H1 (cell line): ENCODE data around the gene SEPTIN2. TPM values are rescaled to one million over a fixed set of nuclear protein-coding genes. Genes with fewer than 3 reads are reported as not detected.

Experiments
- CTCF ChIA-PET: fragments of 300-600 bp; sonication (Branson Sonifier 250); formaldehyde crosslinking; loops from one replicate; lab custom pipeline; 2021; ENCODE audit not compliant: partially characterized antibody; lab: Charles Lee
- POLR2A ChIA-PET: fragments of 300-600 bp; sonication (Branson Sonifier 250); formaldehyde crosslinking; loops from one replicate; lab custom pipeline; 2021; ENCODE audit warnings: inconsistent platforms; ENCODE audit not compliant: partially characterized antibody; lab: Charles Lee
- DNase-seq, 2 experiments: peaks; one replicate each; pipeline versions ENCODE4 v3.0.0 to v3.0.0-alpha.2; 2010 to 2022; ENCODE audit warnings: low spot score in 2 of 2, low read depth in 1 of 2, mixed read lengths in 1 of 2
- FAIRE-seq: peaks from 2 replicates; lab custom pipeline; 2011; peaks lifted over from hg19 to GRCh38; lab: Jason Lieb, UNC
- H2AFZ ChIP-seq: 2 replicates; pipeline ENCODE4 v1.8.1; 2012; ENCODE audit warnings: low read length, inconsistent platforms
- H2AK5ac ChIP-seq: 2 replicates; pipeline ENCODE4 v1.6.1; 2013; ENCODE audit warnings: low read depth, low read length
- H2BK120ac ChIP-seq: replicated peaks from 2 replicates; pipeline ENCODE3; 2013; ENCODE audit warnings: low read depth, low read length, inconsistent platforms
- H2BK12ac ChIP-seq: 2 replicates; pipeline ENCODE4 v1.6.1; 2013; ENCODE audit warnings: low read depth, low read length
- H2BK15ac ChIP-seq: 2 replicates; pipeline ENCODE4 v1.6.1; 2013; ENCODE audit warnings: low read length
- H2BK20ac ChIP-seq: 2 replicates; pipeline ENCODE4 v1.6.1; 2013; ENCODE audit warnings: low read length
- H2BK5ac ChIP-seq: 2 replicates; pipeline ENCODE4 v1.6.1; 2013; ENCODE audit warnings: low read depth, low read length
- H3K14ac ChIP-seq: 2 replicates; pipeline ENCODE4 v1.6.1; 2013; ENCODE audit warnings: inconsistent platforms; ENCODE audit not compliant: insufficient read length
- H3K18ac ChIP-seq: 2 replicates; pipeline ENCODE4 v1.6.1; 2013; ENCODE audit warnings: low read length; ENCODE audit errors: extremely low read depth
- H3K23ac ChIP-seq: 2 replicates; pipeline ENCODE4 v1.6.1; 2013; ENCODE audit warnings: inconsistent platforms; ENCODE audit not compliant: insufficient read length
- H3K23me2 ChIP-seq: 2 replicates; pipeline ENCODE4 v1.6.1; 2013; ENCODE audit warnings: low read depth, low read length
- H3K27ac ChIP-seq: 2 replicates; pipeline ENCODE4 v1.6.1; 2011; ENCODE audit warnings: low read depth, low read length, inconsistent platforms
- H3K27me3 ChIP-seq, 4 experiments: replicated peaks in 1 of 4; 1 replicate in 1 of 4; 2 replicates in 3 of 4; pipeline versions ENCODE4 v1.6.1 to v1.8.1; 2011 to 2013; ENCODE audit warnings: low read length in 3 of 4, mild to moderate bottlenecking in 3 of 4, inconsistent platforms in 2 of 4, mixed read lengths in 2 of 4, moderate library complexity in 1 of 4; ENCODE audit not compliant: control insufficient read depth in 3 of 4, insufficient read depth in 3 of 4; ENCODE audit errors: extremely low read depth in 1 of 4
- H3K36me3 ChIP-seq, 4 experiments: 2 replicates each; pipeline versions ENCODE4 v1.6.1 to v1.8.1; 2011 to 2013; ENCODE audit warnings: mild to moderate bottlenecking in 4 of 4, low read length in 3 of 4, moderate library complexity in 2 of 4, control low read depth in 1 of 4, inconsistent platforms in 1 of 4; ENCODE audit not compliant: insufficient read depth in 4 of 4, control insufficient read depth in 2 of 4
- H3K4ac ChIP-seq: replicated peaks from 2 replicates; pipeline ENCODE3; 2013; ENCODE audit warnings: low read length, low read depth, mixed read lengths, inconsistent platforms; ENCODE audit not compliant: insufficient read length
- H3K4me1 ChIP-seq, 4 experiments: replicated peaks in 1 of 4; 1 replicate in 1 of 4; 2 replicates in 3 of 4; pipeline versions ENCODE4 v1.6.1 to v1.8.1; 2011 to 2013; ENCODE audit warnings: low read length in 3 of 4, inconsistent platforms in 2 of 4, mixed read lengths in 1 of 4; ENCODE audit not compliant: insufficient read depth in 4 of 4, control insufficient read depth in 3 of 4
- H3K4me2 ChIP-seq, 2 experiments: 2 replicates each; pipeline versions ENCODE4 v1.6.1 to v1.8.1; 2011 to 2013; ENCODE audit warnings: low read depth in 2 of 2, low read length in 2 of 2, control low read depth in 1 of 2, inconsistent platforms in 1 of 2, mild to moderate bottlenecking in 1 of 2; ENCODE audit not compliant: insufficient read depth in 1 of 2
- H3K4me3 ChIP-seq, 4 experiments: fragments of 200-600, 300-600 bp in 1 of 4; sonication (generic), shearing (Covaris generic), sonication (Bioruptor Twin) in 1 of 4; 2 replicates each; pipeline versions ENCODE4 v1.5.1 to v1.8.1; 2011 to 2016; ENCODE audit warnings: low read length in 4 of 4, low read depth in 3 of 4, control low read depth in 2 of 4, inconsistent platforms in 2 of 4, mild to moderate bottlenecking in 2 of 4, mixed read lengths in 1 of 4, moderate library complexity in 1 of 4; ENCODE audit not compliant: insufficient read depth in 2 of 4; ENCODE audit errors: extremely low read depth in 1 of 4
- H3K56ac ChIP-seq: replicated peaks from 2 replicates; pipeline ENCODE3; 2013; ENCODE audit warnings: low read depth, mild to moderate bottlenecking, mixed read lengths, low read length, inconsistent platforms; ENCODE audit not compliant: insufficient read length
- H3K79me1 ChIP-seq: 2 replicates; pipeline ENCODE4 v1.6.1; 2013; ENCODE audit warnings: low read depth, low read length, control low read depth
- H3K79me2 ChIP-seq, 2 experiments: 2 replicates each; pipeline versions ENCODE4 v1.6.1 to v1.8.1; 2012 to 2013; ENCODE audit warnings: low read length in 2 of 2, mild to moderate bottlenecking in 2 of 2, inconsistent platforms in 1 of 2; ENCODE audit not compliant: insufficient read depth in 2 of 2, control insufficient read depth in 1 of 2
- H3K9ac ChIP-seq, 4 experiments: replicated peaks in 1 of 4; 1 replicate in 1 of 4; 2 replicates in 3 of 4; pipeline versions ENCODE4 v1.6.1 to v1.8.1; 2011 to 2013; ENCODE audit warnings: low read depth in 3 of 4, low read length in 3 of 4, control low read depth in 2 of 4, mild to moderate bottlenecking in 2 of 4, moderate library complexity in 2 of 4, inconsistent platforms in 1 of 4; ENCODE audit errors: extremely low read depth in 1 of 4
- H3K9me3 ChIP-seq, 2 experiments: 2 replicates each; pipeline versions ENCODE4 v1.6.1 to v1.8.1; 2012 to 2013; ENCODE audit warnings: mild to moderate bottlenecking in 2 of 2, moderate library complexity in 2 of 2, control low read depth in 1 of 2, inconsistent platforms in 1 of 2, low read depth in 1 of 2, low read length in 1 of 2, mixed read lengths in 1 of 2; ENCODE audit not compliant: insufficient read depth in 2 of 2
- H4K20me1 ChIP-seq, 2 experiments: replicated peaks in 1 of 2; 2 replicates each; pipeline versions ENCODE3 to v1.8.1; 2011 to 2013; ENCODE audit warnings: inconsistent platforms in 2 of 2, low read length in 2 of 2, mild to moderate bottlenecking in 1 of 2; ENCODE audit not compliant: insufficient read depth in 2 of 2, control insufficient read depth in 1 of 2
- H4K5ac ChIP-seq: 2 replicates; pipeline ENCODE4 v1.6.1; 2013; ENCODE audit warnings: low read length, low read depth, mixed read lengths, inconsistent platforms; ENCODE audit not compliant: insufficient read length
- H4K8ac ChIP-seq: 2 replicates; pipeline ENCODE4 v1.8.0; 2013; ENCODE audit warnings: mild to moderate bottlenecking, moderate library complexity, low read length, inconsistent platforms; ENCODE audit not compliant: insufficient read depth; ENCODE audit errors: extremely low read depth
- H4K91ac ChIP-seq: replicated peaks from 2 replicates; pipeline ENCODE3; 2013; ENCODE audit warnings: low read length, mixed read lengths, inconsistent platforms; ENCODE audit not compliant: insufficient read length
- BRCA1 ChIP-seq: IDR thresholded peaks from 2 replicates; pipeline ENCODE4 v1.6.1; 2012; ENCODE audit warnings: low read depth, low read length, improper control_type of control experiment
- KDM1A ChIP-seq: fragments of 200-600, 300-600 bp; sonication (generic); IDR thresholded peaks from 2 replicates; pipeline ENCODE4 v1.7.1; 2016; ENCODE audit warnings: mild to moderate bottlenecking, low read length, borderline replicate concordance
- RFX5 ChIP-seq: IDR thresholded peaks from 2 replicates; pipeline ENCODE4 v1.6.1; 2011; ENCODE audit warnings: low read depth, low read length, improper control_type of control experiment, borderline replicate concordance
- SAP30 ChIP-seq: fragments of 300-600 bp; sonication (generic); IDR thresholded peaks from 2 replicates; pipeline ENCODE4 v1.7.1; 2012; ENCODE audit warnings: low read length, moderate library complexity, mild to moderate bottlenecking, inconsistent platforms; ENCODE audit not compliant: insufficient read depth, insufficient replicate concordance
- SIN3A ChIP-seq, 2 experiments: IDR thresholded peaks in 1 of 2; conservative IDR thresholded peaks in 1 of 2; 2 replicates each; pipeline ENCODE4 v1.6.1; 2011 to 2012; ENCODE audit warnings: low read length in 2 of 2, improper control_type of control experiment in 1 of 2, low read depth in 1 of 2, mild to moderate bottlenecking in 1 of 2
- ZNF274 ChIP-seq: IDR thresholded peaks from 2 replicates; pipeline ENCODE4 v1.7.0; 2012; ENCODE audit warnings: low read length, borderline replicate concordance; ENCODE audit errors: extremely low read depth
- WGBS, 2 experiments: shearing (Covaris generic) in 1 of 2; methylation state at CpG; one replicate each; pipeline versions ENCODE4 v1.1.6 to v1.1.7; 2013 to 2015; ENCODE audit warnings: low lambda C conversion rate in 2 of 2, mixed read lengths in 2 of 2, inconsistent platforms in 1 of 2, low coverage in 1 of 2, missing lambda C conversion rate in 1 of 2; ENCODE audit not compliant: insufficient replicate concordance in 2 of 2, insufficient coverage in 1 of 2, insufficient read length in 1 of 2; ENCODE audit errors: extremely low coverage in 1 of 2, missing lambda C conversion rate in 1 of 2; 5-methylcytosine and 5-hydroxymethylcytosine counted together
- polyA plus RNA-seq, 7 experiments: library from polyadenylated mRNA; depleted of rRNA in 3 of 7; stranded (reverse) in 5 of 7; unstranded in 2 of 7; fragments of >200 nt in 5 of 7; fragments of 200-250 nt in 2 of 7; gene quantifications; 1 replicate in 5 of 7; 2 replicates in 1 of 7; 4 replicates in 1 of 7; pipeline versions ENCODE4 v1.2.1 to v1.2.3, GENCODE V29; 2011 to 2013; ENCODE audit warnings: missing spikeins in 2 of 7, mixed read lengths in 2 of 7
- total RNA-seq: library from RNA; stranded (reverse); fragmentation: NEBNext Ultra II Directional; extraction: Animal tissue kit (Norgen Biotek cat#: 25700); gene quantifications from 2 replicates; pipeline ENCODE4 v1.2.1, GENCODE V29; 2021

SEPTIN2 gene
- total and polyA plus RNA-seq, 2 of the 8 experiments (the other 6 are each of a cell fraction or from before 2014, with no cell fraction given), result 392 to 650 TPM

- ChIA-PET CTCF (interaction anchor here (0.6 to 2.8 kb wide), 6 partner anchors 10 to 428 kb away, joined by 3 to 20 read pairs (median 3); no protein-coding TSS in a partner anchor), POLR2A (interaction anchor here (0.6 to 1.2 kb wide), 2 partner anchors 35 to 151 kb away, joined by 3 to 4 read pairs; no protein-coding TSS in a partner anchor)
- H3K23ac ChIP-seq, result no peak overlapping the region
- no peak overlapping the region for H4K5ac ChIP-seq
- no peak for TF ChIP-seq ZNF274
- TF ChIP-seq RFX5, result no peak
- no peak for TF ChIP-seq KDM1A
- no peak for TF ChIP-seq BRCA1
- no peak for TF ChIP-seq SAP30
- no peak for TF ChIP-seq SIN3A (conservative IDR thresholded peaks at IDR 0.05 in 1 of 2, IDR thresholded peaks at IDR 0.05 in 1 of 2; ENCODE audit: low read depth in 1 of 2, low read length in 2 of 2)
- no peak overlapping the region for H4K91ac ChIP-seq
- H4K20me1 ChIP-seq, result peaks cover 0 to under 1% of the 10 kb centered on the region in 2 experiments
- no peak overlapping the region for H3K4me2 ChIP-seq
- H3K36me3 ChIP-seq, result no peaks in the 10 kb centered on the region; a peak in 1 of 8 replicates
- no peaks in the 10 kb centered on the region; the same call in 1 of the 2 replicates for H3K79me1 ChIP-seq
- no peak overlapping the region for H3K4ac ChIP-seq
- H2AK5ac ChIP-seq, result no peak overlapping the region
- H2AFZ ChIP-seq, result no peak overlapping the region
- no peak overlapping the region for H3K56ac ChIP-seq
- H3K9me3 ChIP-seq, result no peaks in the 10 kb centered on the region
- H3K4me3 ChIP-seq, result no peak overlapping the region
- no peak overlapping the region for H2BK120ac ChIP-seq
- no peak overlapping the region for H2BK5ac ChIP-seq
- no peak overlapping the region for H3K27ac ChIP-seq
- H2BK20ac ChIP-seq, result no peak overlapping the region
- no peaks in the 10 kb centered on the region for H3K4me1 ChIP-seq
- H3K27me3 ChIP-seq, result no peaks in the 10 kb centered on the region
- no peak overlapping the region for H3K9ac ChIP-seq
- no peak overlapping the region for H4K8ac ChIP-seq
- WGBS, 2 experiments, result 90% methylated on average over 3 of the region's 3 CpGs; no CpG with 5 or more reads in 1 of the 2 experiments
- no peak for DNase-seq
- H3K14ac ChIP-seq, result no peak overlapping the region
- no peak overlapping the region for H2BK15ac ChIP-seq
- no peak for FAIRE-seq
- H3K18ac ChIP-seq, result no peak overlapping the region
- H2BK12ac ChIP-seq, result no peak overlapping the region
- H3K79me2 ChIP-seq, result no peaks in the 10 kb centered on the region
- H3K23me2 ChIP-seq, result no peaks in the 10 kb centered on the region
Observed at GRCh38 chr2:241393524-241394196, 77.9 kb downstream of the SEPTIN2 start.
